ENCODE measurements around the gene GLO1.

GRCh38 chr6:38728203-38728602, 25.3 kb upstream of the GLO1 start:
- TF ChIP-seq EZH2phosphoT487 (IDR thresholded peaks at IDR 0.05; ENCODE audit: insufficient read depth, low read depth) (no peak), EZH2 (IDR thresholded peaks at IDR 0.05; ENCODE audit: insufficient read depth, poor library complexity, severe bottlenecking) (no peak)
